Prostate gland (tissue), 2 donors: Measurements from ENCODE around the gene RGS19. TPM values are rescaled to one million over a fixed set of nuclear protein-coding genes. Genes with fewer than 3 reads are reported as not detected.

ENCODE experiments used
- DNase-seq: peaks from one replicate; pipeline ENCODE4 v3.0.0-alpha.2; 2019; ENCODE audit warnings: low spot score
- H3K27ac ChIP-seq, 2 donors: fragments of 200-600 bp; sonication (generic); 2 replicates each; pipeline ENCODE4 v1.5.1; 2017 to 2019
- H3K27me3 ChIP-seq: fragments of 200-600 bp; sonication (generic); replicated peaks from 2 replicates; pipeline ENCODE4 v1.5.1; 2019; ENCODE audit not compliant: insufficient read depth
- H3K36me3 ChIP-seq, 2 donors: fragments of 200-600 bp; sonication (generic); 1 replicate in 1 of 2; 2 replicates in 1 of 2; pipeline versions ENCODE4 v1.5.1 to v1.8.1; 2017 to 2019
- H3K4me1 ChIP-seq: fragments of 200-600 bp; sonication (generic); replicated peaks from 2 replicates; pipeline ENCODE4 v1.5.1; 2019
- H3K4me3 ChIP-seq, 2 donors: fragments of 200-600 bp; sonication (generic); 2 replicates each; pipeline ENCODE4 v1.5.1; 2017 to 2019
- H3K9me3 ChIP-seq: fragments of 200-600 bp; sonication (generic); 2 replicates; pipeline ENCODE4 v1.5.1; 2017
- CTCF ChIP-seq, 4 experiments: fragments of 200-600 bp in 2 of 4; fragments of 450-650 bp in 2 of 4; sonication (generic) in 2 of 4; IDR thresholded peaks; 1 replicate in 3 of 4; 2 replicates in 1 of 4; pipeline ENCODE4 v1.5.1; 2016 to 2019; ENCODE audit warnings: antibody characterized with exemption in 4 of 4, mild to moderate bottlenecking in 2 of 4, moderate library complexity in 2 of 4
- POLR2A ChIP-seq: fragments of 450-650 bp; IDR thresholded peaks from one replicate; pipeline ENCODE4 v1.6.1; 2016; ENCODE audit warnings: antibody characterized with exemption, mild to moderate bottlenecking
- POLR2AphosphoS5 ChIP-seq: sonication (generic); formaldehyde crosslinking; IDR thresholded peaks from one replicate; pipeline ENCODE4 v1.6.1; 2017; ENCODE audit warnings: antibody characterized with exemption
- WGBS: methylation state at CpG from one replicate; pipeline ENCODE4 v1.1.5; 2018; 5-methylcytosine and 5-hydroxymethylcytosine counted together
- intact Hi-C: fragments of 100-400 bp; cut with DNase I; formaldehyde crosslinking; loops from one replicate; pipeline ENCODE4 v1.14.2; 2022
- total RNA-seq, 2 donors: library from RNA; depleted of rRNA; stranded (reverse); fragments of >200 nt; gene quantifications; one replicate each; pipeline ENCODE4 v1.1.0, GENCODE V29; 2016

RGS19 gene
- total RNA-seq, 2 donors from 2014 or later: 13.3 to 15.1 TPM

GRCh38 chr20:64113796-64114355, 34.6 kb upstream of the RGS19 start:
- 84% methylated on average over 13 of the region's 13 CpGs for WGBS
- H3K4me3 ChIP-seq: no peak overlapping the region
- TF ChIP-seq POLR2A (no peak), CTCF (IDR thresholded peaks at IDR 0.05) (no peak), POLR2AphosphoS5 (no peak)
- no peak overlapping the region for H3K27ac ChIP-seq
- intact Hi-C loops: no loop called here
- H3K36me3 ChIP-seq: no peaks in the 10 kb centered on the region
- no peak for DNase-seq
- H3K27me3 ChIP-seq: no peaks in the 10 kb centered on the region
- H3K4me1 ChIP-seq: no peaks in the 10 kb centered on the region
- H3K9me3 ChIP-seq: no peaks in the 10 kb centered on the region

GRCh38 chr20:64113444-64113775, 34.1 kb upstream of the RGS19 start:
- no peak for TF ChIP-seq POLR2A
- TF ChIP-seq CTCF (IDR thresholded peaks at IDR 0.05): no peak
- no peak for TF ChIP-seq POLR2AphosphoS5
- no peaks in the 10 kb centered on the region for H3K36me3 ChIP-seq
- no peaks in the 10 kb centered on the region for H3K9me3 ChIP-seq
- no peak for DNase-seq
- H3K4me3 ChIP-seq: no peak overlapping the region
- WGBS: 71% methylated on average over 6 of the region's 6 CpGs
- intact Hi-C loops: no loop called here
- no peaks in the 10 kb centered on the region for H3K4me1 ChIP-seq
- H3K27me3 ChIP-seq: no peaks in the 10 kb centered on the region
- H3K27ac ChIP-seq: no peak overlapping the region

GRCh38 chr20:64112691-64113443, 33.5 kb upstream of the RGS19 start:
- no peak overlapping the region for H3K4me3 ChIP-seq
- 76% methylated on average over 18 of the region's 18 CpGs for WGBS
- intact Hi-C loops: no loop called here
- no peaks in the 10 kb centered on the region for H3K9me3 ChIP-seq
- H3K27me3 ChIP-seq: no peaks in the 10 kb centered on the region
- H3K36me3 ChIP-seq: no peaks in the 10 kb centered on the region
- H3K4me1 ChIP-seq: no peaks in the 10 kb centered on the region
- DNase-seq: no peak
- H3K27ac ChIP-seq: no peak overlapping the region
- TF ChIP-seq CTCF (IDR thresholded peaks at IDR 0.05) (no peak), POLR2AphosphoS5 (no peak), POLR2A (no peak)

- TF ChIP-seq POLR2AphosphoS5: no peak
- TF ChIP-seq CTCF (IDR thresholded peaks at IDR 0.05): no peak
- no peak for TF ChIP-seq POLR2A
- H3K36me3 ChIP-seq: no peaks in the 10 kb centered on the region
- no peak for DNase-seq
- no peak overlapping the region for H3K4me3 ChIP-seq
- no peaks in the 10 kb centered on the region for H3K4me1 ChIP-seq
- intact Hi-C loops: no loop called here
- no peak overlapping the region for H3K27ac ChIP-seq
- WGBS: 77% methylated on average over 19 of the region's 19 CpGs
- H3K9me3 ChIP-seq: no peaks in the 10 kb centered on the region
- H3K27me3 ChIP-seq: no peaks in the 10 kb centered on the region
Observed at GRCh38 chr20:64111841-64112641, 32.7 kb upstream of the RGS19 start.
